ENCODE results near the gene ZDHHC14. TPM values are rescaled to one million over a fixed set of nuclear protein-coding genes. Genes with fewer than 3 reads are reported as not detected.

The ZDHHC14 gene
- 4.9 to 6.7 TPM (median 6.4 TPM) in 3 replicates for polyA plus RNA-seq
- 1.6 TPM for polyA plus RNA-seq (2011; ENCODE audit: low read depth)
- polyA plus RNA-seq (2011; cell fraction: cytosol; rRNA removed) = 4.3 and 6.5 TPM in 2 replicates
- polyA plus RNA-seq (2011; cell fraction: nucleus; rRNA removed) = 10.8 and 11.4 TPM in 2 replicates
- 4.2 and 7.0 TPM in 2 replicates for polyA plus RNA-seq (2012; ENCODE audit: low replicate concordance)
- polyA minus RNA-seq = 2.9 to 5.5 TPM (median 3.6 TPM) in 3 replicates
- 5.0 TPM for polyA minus RNA-seq (2011; cell fraction: cytosol; rRNA and poly(A)+ RNA removed)
- 5.8 and 9.5 TPM in 2 replicates for polyA minus RNA-seq (2011; cell fraction: nucleus; rRNA and poly(A)+ RNA removed)

DNA sequence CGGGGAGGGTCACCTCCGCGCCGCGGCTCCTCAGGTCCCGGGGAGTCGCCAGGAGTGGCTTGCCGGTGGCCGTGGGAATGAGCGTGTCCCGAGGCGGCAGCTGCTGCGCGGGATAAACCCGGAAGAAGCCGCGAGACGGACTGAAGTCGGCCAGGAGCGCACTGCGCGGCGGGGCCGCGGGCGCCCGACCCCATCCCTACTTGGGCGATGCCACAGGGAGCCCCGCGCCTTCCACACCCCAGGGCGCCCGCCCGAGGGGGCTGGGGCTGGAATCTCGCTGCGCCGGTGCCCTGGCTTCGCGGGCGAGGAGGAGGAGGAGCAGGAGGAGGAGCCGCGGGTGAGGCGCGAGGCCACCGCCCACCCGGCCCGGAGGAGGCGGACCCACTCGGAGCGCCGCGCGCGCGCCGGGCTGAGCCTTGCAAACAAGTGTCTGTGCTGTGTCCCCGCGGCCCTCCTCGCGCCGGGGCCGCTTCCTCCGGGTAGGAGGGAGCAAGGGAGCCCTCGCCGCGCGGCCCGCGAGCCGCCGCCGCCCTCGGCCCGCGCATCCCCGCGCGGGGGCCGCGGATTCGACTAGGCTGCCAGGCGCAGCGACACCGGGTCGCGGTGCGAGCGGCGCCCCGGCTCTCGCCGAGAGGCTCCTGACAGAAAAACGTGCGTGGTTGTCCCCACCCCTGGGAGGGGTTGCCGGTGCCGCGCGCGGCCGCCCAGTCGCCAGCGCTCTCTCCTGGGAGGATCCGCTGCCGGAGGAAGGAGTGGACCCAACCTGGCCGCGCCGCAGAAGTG is at the start of gene ZDHHC14:
Gene ZDHHC14 (plus strand): TSS at position 412 of the 783 bp plus-strand sequence.
- peak within 1 kb of the TSS; percentile 63 for H3K27ac ChIP-seq (ENCODE audit: control insufficient read depth, insufficient read depth, low read length)
- TF ChIP-seq, protein P1, sequence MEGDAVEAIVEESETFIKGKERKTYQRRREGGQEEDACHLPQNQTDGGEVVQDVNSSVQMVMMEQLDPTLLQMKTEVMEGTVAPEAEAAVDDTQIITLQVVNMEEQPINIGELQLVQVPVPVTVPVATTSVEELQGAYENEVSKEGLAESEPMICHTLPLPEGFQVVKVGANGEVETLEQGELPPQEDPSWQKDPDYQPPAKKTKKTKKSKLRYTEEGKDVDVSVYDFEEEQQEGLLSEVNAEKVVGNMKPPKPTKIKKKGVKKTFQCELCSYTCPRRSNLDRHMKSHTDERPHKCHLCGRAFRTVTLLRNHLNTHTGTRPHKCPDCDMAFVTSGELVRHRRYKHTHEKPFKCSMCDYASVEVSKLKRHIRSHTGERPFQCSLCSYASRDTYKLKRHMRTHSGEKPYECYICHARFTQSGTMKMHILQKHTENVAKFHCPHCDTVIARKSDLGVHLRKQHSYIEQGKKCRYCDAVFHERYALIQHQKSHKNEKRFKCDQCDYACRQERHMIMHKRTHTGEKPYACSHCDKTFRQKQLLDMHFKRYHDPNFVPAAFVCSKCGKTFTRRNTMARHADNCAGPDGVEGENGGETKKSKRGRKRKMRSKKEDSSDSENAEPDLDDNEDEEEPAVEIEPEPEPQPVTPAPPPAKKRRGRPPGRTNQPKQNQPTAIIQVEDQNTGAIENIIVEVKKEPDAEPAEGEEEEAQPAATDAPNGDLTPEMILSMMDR (optimal IDR thresholded peaks at IDR 0.05 in 1 of 3, IDR thresholded peaks at IDR 0.05 in 1 of 3, conservative IDR thresholded peaks at IDR 0.05 in 1 of 3; ENCODE audit: extremely low read depth in 1 of 3, insufficient read depth in 2 of 3, low read length in 3 of 3) = peak in 1 of 3 experiments; percentile 5
- no peak for TF ChIP-seq EZH2 (IDR thresholded peaks at IDR 0.05; ENCODE audit: low read length)
- peak; percentile 36 for DNase-seq (ENCODE audit: low read depth, low spot score)

DNA sequence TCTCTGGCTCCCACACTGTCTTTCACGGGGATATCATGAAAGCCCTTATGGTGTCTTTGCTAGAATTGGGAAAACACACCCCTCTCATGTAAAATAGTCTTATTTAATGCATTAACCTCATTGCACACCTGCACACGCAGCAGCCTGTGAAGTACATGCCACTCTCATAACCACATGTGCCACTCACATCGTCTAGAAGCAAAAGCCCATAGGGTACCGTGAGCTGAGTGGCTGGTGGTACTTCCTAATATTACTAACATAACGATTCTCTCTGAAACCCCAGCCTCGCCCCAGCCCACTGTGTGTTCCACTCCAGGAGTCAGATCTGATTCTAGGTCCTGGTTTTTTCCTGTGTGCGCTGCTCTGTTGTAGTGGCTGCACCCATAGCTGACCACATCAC is 48.2 kb upstream of the ZDHHC14 start:
- TF ChIP-seq, protein P1 (optimal IDR thresholded peaks at IDR 0.05 in 1 of 3, IDR thresholded peaks at IDR 0.05 in 1 of 3, conservative IDR thresholded peaks at IDR 0.05 in 1 of 3; ENCODE audit: extremely low read depth in 1 of 3, insufficient read depth in 2 of 3, low read length in 3 of 3) = no peak
- no peak for TF ChIP-seq EZH2 (IDR thresholded peaks at IDR 0.05; ENCODE audit: low read length)
- H4K20me1 ChIP-seq (ENCODE audit: control insufficient read depth, extremely low read depth, insufficient read depth, low read length) = no peaks in the 10 kb centered on the region
- H2AFZ ChIP-seq (ENCODE audit: control insufficient read depth, low read length) = no peak overlapping the region
- no peak overlapping the region for H3K27ac ChIP-seq (ENCODE audit: control insufficient read depth, insufficient read depth, low read length)
- H3K4me1 ChIP-seq (ENCODE audit: control insufficient read depth, extremely low read depth, insufficient read depth, low read length) = peaks cover 36% of the 10 kb centered on the region
- H3K9me1 ChIP-seq (ENCODE audit: control insufficient read depth, extremely low read depth, insufficient read depth, low read length) = no peaks in the 10 kb centered on the region
- H3K79me2 ChIP-seq (ENCODE audit: control insufficient read depth, insufficient read depth, low read length) = no peaks in the 10 kb centered on the region
- H3K4me2 ChIP-seq (ENCODE audit: control insufficient read depth, extremely low read depth, insufficient read depth, low read depth, low read length) = no peak overlapping the region
- H3K36me3 ChIP-seq (ENCODE audit: control insufficient read depth in 2 of 2, extremely low read depth in 1 of 2, insufficient read depth in 2 of 2, low read length in 2 of 2) = no peaks in the 10 kb centered on the region
- H3K4me3 ChIP-seq (ENCODE audit: control insufficient read depth in 2 of 3, extremely low read depth in 1 of 3, insufficient read depth in 2 of 3, low read depth in 1 of 3, low read length in 3 of 3) = no peak overlapping the region
- no peak overlapping the region for H3K9ac ChIP-seq (ENCODE audit: control insufficient read depth, extremely low read depth, insufficient read depth, low read length)
- no peaks in the 10 kb centered on the region for H3K9me3 ChIP-seq (ENCODE audit: control insufficient read depth, low read depth, low read length)
- FAIRE-seq = no peak
- dilution Hi-C loops (cut with MboI; ENCODE audit: extremely low pct_ligation_motif_present, low sequenced_read_pairs) = no loop called here
- H3K27me3 ChIP-seq (ENCODE audit: control insufficient read depth, extremely low read depth, insufficient read depth, low read length) = no peaks in the 10 kb centered on the region
- no peak for DNase-seq (ENCODE audit: low read depth, low spot score)

More for the DNA sequence above, at the start of gene ZDHHC14:
- H3K79me2 ChIP-seq (ENCODE audit: control insufficient read depth, insufficient read depth, low read length) = peaks cover 5% of the 10 kb centered on the region
- FAIRE-seq = no peak
- H3K36me3 ChIP-seq (ENCODE audit: control insufficient read depth in 2 of 2, extremely low read depth in 1 of 2, insufficient read depth in 2 of 2, low read length in 2 of 2) = no peaks in the 10 kb centered on the region
- H3K9me3 ChIP-seq (ENCODE audit: control insufficient read depth, low read depth, low read length) = no peaks in the 10 kb centered on the region
- H3K4me2 ChIP-seq (ENCODE audit: control insufficient read depth, extremely low read depth, insufficient read depth, low read depth, low read length) = peak within 1 kb of the TSS; percentile 98
- H3K4me3 ChIP-seq (ENCODE audit: control insufficient read depth in 2 of 3, extremely low read depth in 1 of 3, insufficient read depth in 2 of 3, low read depth in 1 of 3, low read length in 3 of 3) = peak within 1 kb of the TSS; percentile 75 to 91 (median 80)
- H4K20me1 ChIP-seq (ENCODE audit: control insufficient read depth, extremely low read depth, insufficient read depth, low read length) = no peaks in the 10 kb centered on the region
- peak within 1 kb of the TSS; percentile 78 for H3K9ac ChIP-seq (ENCODE audit: control insufficient read depth, extremely low read depth, insufficient read depth, low read length)
- H3K9me1 ChIP-seq (ENCODE audit: control insufficient read depth, extremely low read depth, insufficient read depth, low read length) = no peaks in the 10 kb centered on the region
- dilution Hi-C loops (cut with MboI; ENCODE audit: extremely low pct_ligation_motif_present, low sequenced_read_pairs) = no loop called here
- peak within 1 kb of the TSS; percentile 74 for H2AFZ ChIP-seq (ENCODE audit: control insufficient read depth, low read length)
- H3K4me1 ChIP-seq (ENCODE audit: control insufficient read depth, extremely low read depth, insufficient read depth, low read length) = peaks cover 16% of the 10 kb centered on the region
- H3K27me3 ChIP-seq (ENCODE audit: control insufficient read depth, extremely low read depth, insufficient read depth, low read length) = no peaks in the 10 kb centered on the region
